Muscle layer of duodenum (tissue), 2 donors: ENCODE data around the gene HAVCR2.

ENCODE experiments used
- H3K27ac ChIP-seq: one replicate; pipeline ENCODE4 v1.7.0; 2013; ENCODE audit warnings: mild to moderate bottlenecking, low read length
- H3K27me3 ChIP-seq: one replicate; pipeline ENCODE4 v1.7.0; 2013; ENCODE audit warnings: low read depth, mild to moderate bottlenecking, control low read depth, low read length
- H3K36me3 ChIP-seq, 2 donors: one replicate each; pipeline ENCODE4 v1.7.0; 2013; ENCODE audit warnings: low read length in 2 of 2, control low read depth in 1 of 2, mild to moderate bottlenecking in 1 of 2; ENCODE audit not compliant: insufficient read depth in 2 of 2, control insufficient read depth in 1 of 2
- H3K4me1 ChIP-seq, 2 donors: one replicate each; pipeline ENCODE4 v1.7.0; 2013; ENCODE audit warnings: low read length in 2 of 2, mild to moderate bottlenecking in 2 of 2, control low read depth in 1 of 2, moderate library complexity in 1 of 2; ENCODE audit not compliant: insufficient read depth in 2 of 2, control insufficient read depth in 1 of 2
- H3K4me3 ChIP-seq, 2 donors: one replicate each; pipeline ENCODE4 v1.7.0; 2013; ENCODE audit warnings: low read length in 2 of 2, low read depth in 1 of 2, mild to moderate bottlenecking in 1 of 2
- H3K9me3 ChIP-seq, 2 donors: one replicate each; pipeline ENCODE4 v1.7.0; 2013; ENCODE audit warnings: low read length in 2 of 2, control low read depth in 1 of 2, mild to moderate bottlenecking in 1 of 2; ENCODE audit not compliant: control insufficient read depth in 1 of 2
- donor health status: healthy.

Gene HAVCR2

GRCh38 chr5:157121709-157122108 lies 12.9 kb upstream of the HAVCR2 start:
- Histone ChIP-seq H3K27me3 (no peaks in the 10 kb centered on the region), H3K27ac (no peak overlapping the region), H3K4me1 (no peaks in the 10 kb centered on the region), H3K36me3 (no peaks in the 10 kb centered on the region), H3K9me3 (no peaks in the 10 kb centered on the region), H3K4me3 (no peak overlapping the region)

- H3K4me3 ChIP-seq: no peak overlapping the region
- H3K4me1 ChIP-seq: no peaks in the 10 kb centered on the region
- H3K36me3 ChIP-seq: no peaks in the 10 kb centered on the region
- H3K9me3 ChIP-seq: no peaks in the 10 kb centered on the region
- no peaks in the 10 kb centered on the region for H3K27me3 ChIP-seq
- H3K27ac ChIP-seq: no peak overlapping the region
These were observed 11.3 kb upstream of the HAVCR2 start for GRCh38 chr5:157120102-157120501.

- Histone ChIP-seq H3K27ac (no peak overlapping the region), H3K27me3 (no peaks in the 10 kb centered on the region), H3K9me3 (no peaks in the 10 kb centered on the region), H3K36me3 (no peaks in the 10 kb centered on the region), H3K4me1 (no peaks in the 10 kb centered on the region), H3K4me3 (no peak overlapping the region)
These were observed 7.7 kb upstream of the HAVCR2 start for GRCh38 chr5:157116483-157116954.

- Histone ChIP-seq H3K4me1 (no peaks in the 10 kb centered on the region), H3K9me3 (no peaks in the 10 kb centered on the region), H3K27me3 (no peaks in the 10 kb centered on the region), H3K27ac (no peak overlapping the region), H3K36me3 (no peaks in the 10 kb centered on the region), H3K4me3 (no peak overlapping the region)
These were observed 6.7 kb upstream of the HAVCR2 start for GRCh38 chr5:157115502-157115901.

- Histone ChIP-seq H3K36me3 (no peaks in the 10 kb centered on the region), H3K4me1 (no peaks in the 10 kb centered on the region), H3K4me3 (no peak overlapping the region), H3K9me3 (no peaks in the 10 kb centered on the region), H3K27ac (no peak overlapping the region), H3K27me3 (no peaks in the 10 kb centered on the region)
These were observed 6.2 kb upstream of the HAVCR2 start for GRCh38 chr5:157115012-157115411.

- H3K4me1 ChIP-seq: no peaks in the 10 kb centered on the region
- no peaks in the 10 kb centered on the region for H3K36me3 ChIP-seq
- no peak overlapping the region for H3K4me3 ChIP-seq
- H3K9me3 ChIP-seq: no peaks in the 10 kb centered on the region
- no peaks in the 10 kb centered on the region for H3K27me3 ChIP-seq
- no peak overlapping the region for H3K27ac ChIP-seq
These were observed 4.2 kb upstream of the HAVCR2 start for GRCh38 chr5:157113002-157113401.

GRCh38 chr5:157109744-157110143 lies 900 bp upstream of the HAVCR2 start:
- Histone ChIP-seq H3K9me3 (no peaks in the 10 kb centered on the region), H3K4me1 (no peaks in the 10 kb centered on the region), H3K4me3 (no peak overlapping the region), H3K27ac (no peak overlapping the region), H3K36me3 (no peaks in the 10 kb centered on the region), H3K27me3 (no peaks in the 10 kb centered on the region)

- Histone ChIP-seq H3K4me3 (no peak overlapping the region), H3K9me3 (no peaks in the 10 kb centered on the region), H3K36me3 (no peaks in the 10 kb centered on the region), H3K27me3 (no peaks in the 10 kb centered on the region), H3K4me1 (no peaks in the 10 kb centered on the region), H3K27ac (peak overlapping the region; percentile 79)
These were observed 1.3 kb downstream of the HAVCR2 start for GRCh38 chr5:157107508-157107907.

- no peaks in the 10 kb centered on the region for H3K36me3 ChIP-seq
- H3K4me3 ChIP-seq: peak overlapping the region in 1 of 2 donors; percentile 2
- peak overlapping the region; percentile 79 for H3K27ac ChIP-seq
- no peaks in the 10 kb centered on the region for H3K4me1 ChIP-seq
- H3K27me3 ChIP-seq: no peaks in the 10 kb centered on the region
- H3K9me3 ChIP-seq: no peaks in the 10 kb centered on the region
These were observed 2.0 kb downstream of the HAVCR2 start for GRCh38 chr5:157106630-157107461.

- Histone ChIP-seq H3K9me3 (no peaks in the 10 kb centered on the region), H3K27me3 (no peaks in the 10 kb centered on the region), H3K27ac (no peak overlapping the region), H3K4me3 (no peak overlapping the region), H3K4me1 (no peaks in the 10 kb centered on the region), H3K36me3 (no peaks in the 10 kb centered on the region)
These were observed 8.6 kb downstream of the HAVCR2 start for GRCh38 chr5:157100140-157100679.

GRCh38 chr5:157088342-157088990 lies 20.4 kb downstream of the HAVCR2 start:
- Histone ChIP-seq H3K4me3 (no peak overlapping the region), H3K9me3 (no peaks in the 10 kb centered on the region), H3K27me3 (no peaks in the 10 kb centered on the region), H3K36me3 (no peaks in the 10 kb centered on the region), H3K4me1 (no peaks in the 10 kb centered on the region), H3K27ac (no peak overlapping the region)
